Cardiac muscle cell (in vitro differentiated cells and primary cell): Measurements from ENCODE around the gene MAVS. TPM values are rescaled to one million over a fixed set of nuclear protein-coding genes. Genes with fewer than 3 reads are reported as not detected.

Experiments used
- DNase-seq, 2 donors: peaks; one replicate each; pipeline versions ENCODE4 v3.0.0 to v3.0.0-alpha.2; 2010 to 2017; ENCODE audit warnings: low read depth in 1 of 2, low spot score in 1 of 2
- H3K27ac ChIP-seq: fragments of 200-600 bp; sonication (generic); 2 replicates; pipeline ENCODE4 v1.5.1; 2016
- H3K27me3 ChIP-seq: fragments of 200-600 bp; sonication (generic); 2 replicates; pipeline ENCODE4 v1.6.0; 2016; ENCODE audit warnings: control low read depth
- H3K36me3 ChIP-seq: fragments of 200-600 bp; sonication (generic); 2 replicates; pipeline ENCODE4 v1.5.1; 2016; ENCODE audit warnings: control low read depth
- H3K4me1 ChIP-seq: fragments of 200-600 bp; sonication (generic); 2 replicates; pipeline ENCODE4 v1.8.1; 2017; ENCODE audit warnings: low read depth, mild to moderate bottlenecking, mixed run types
- H3K4me3 ChIP-seq: fragments of 200-600 bp; sonication (generic); 2 replicates; pipeline ENCODE4 v1.5.1; 2016; ENCODE audit warnings: mild to moderate bottlenecking
- H3K9me3 ChIP-seq: fragments of 200-600 bp; sonication (generic); 2 replicates; pipeline ENCODE4 v1.5.1; 2017; ENCODE audit warnings: low read depth, mild to moderate bottlenecking, control low read depth
- polyA plus RNA-seq: library from polyadenylated mRNA; unstranded; fragments of >200 nt; fragmentation: Nextera tagmentation; extraction: Ambion mirVana; gene quantifications from 2 replicates; pipeline ENCODE4 v1.2.1, GENCODE V29; 2016
- total RNA-seq: library from RNA; depleted of rRNA; stranded (reverse); fragments of >200 nt; gene quantifications from 2 replicates; pipeline ENCODE4 v1.2.3, GENCODE V29; 2016
- TF ChIP-seq, protein P1 (sequence below): IDR thresholded peaks from 2 replicates; pipeline ENCODE4 v1.5.1; 2012; ENCODE audit warnings: low read depth, mild to moderate bottlenecking, low read length

The MAVS gene
- total and polyA plus RNA-seq, 2 experiments from 2014 or later: 15.0 to 40.9 TPM

DNA sequence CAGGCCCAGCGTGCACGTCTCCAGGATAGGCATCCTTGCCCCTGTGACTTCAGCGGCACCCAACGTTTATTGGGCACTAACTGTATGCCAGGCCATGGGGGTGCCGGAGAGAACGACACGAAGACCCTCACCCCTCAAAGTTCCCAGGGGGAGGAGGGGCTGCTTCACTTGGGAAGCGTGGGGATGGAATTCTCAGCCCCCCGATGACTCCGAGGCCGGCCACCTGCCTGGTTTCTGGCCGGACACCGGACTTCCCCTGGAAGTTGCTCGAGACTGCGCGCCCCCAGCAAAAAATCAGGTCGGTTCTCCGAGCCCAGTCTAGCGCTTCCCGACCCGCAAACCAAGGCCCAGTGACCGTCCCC, 275 bp upstream of the MAVS start:
- H3K27me3 ChIP-seq: no peaks in the 10 kb centered on the region
- peaks cover 4% of the 10 kb centered on the region for H3K4me1 ChIP-seq
- no peak for DNase-seq
- TF ChIP-seq, protein P1, sequence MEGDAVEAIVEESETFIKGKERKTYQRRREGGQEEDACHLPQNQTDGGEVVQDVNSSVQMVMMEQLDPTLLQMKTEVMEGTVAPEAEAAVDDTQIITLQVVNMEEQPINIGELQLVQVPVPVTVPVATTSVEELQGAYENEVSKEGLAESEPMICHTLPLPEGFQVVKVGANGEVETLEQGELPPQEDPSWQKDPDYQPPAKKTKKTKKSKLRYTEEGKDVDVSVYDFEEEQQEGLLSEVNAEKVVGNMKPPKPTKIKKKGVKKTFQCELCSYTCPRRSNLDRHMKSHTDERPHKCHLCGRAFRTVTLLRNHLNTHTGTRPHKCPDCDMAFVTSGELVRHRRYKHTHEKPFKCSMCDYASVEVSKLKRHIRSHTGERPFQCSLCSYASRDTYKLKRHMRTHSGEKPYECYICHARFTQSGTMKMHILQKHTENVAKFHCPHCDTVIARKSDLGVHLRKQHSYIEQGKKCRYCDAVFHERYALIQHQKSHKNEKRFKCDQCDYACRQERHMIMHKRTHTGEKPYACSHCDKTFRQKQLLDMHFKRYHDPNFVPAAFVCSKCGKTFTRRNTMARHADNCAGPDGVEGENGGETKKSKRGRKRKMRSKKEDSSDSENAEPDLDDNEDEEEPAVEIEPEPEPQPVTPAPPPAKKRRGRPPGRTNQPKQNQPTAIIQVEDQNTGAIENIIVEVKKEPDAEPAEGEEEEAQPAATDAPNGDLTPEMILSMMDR: no peak
- H3K4me3 ChIP-seq: peak overlapping the region; percentile 65
- H3K36me3 ChIP-seq: no peaks in the 10 kb centered on the region
- H3K9me3 ChIP-seq: no peaks in the 10 kb centered on the region
- peak overlapping the region; percentile 81 for H3K27ac ChIP-seq

DNA sequence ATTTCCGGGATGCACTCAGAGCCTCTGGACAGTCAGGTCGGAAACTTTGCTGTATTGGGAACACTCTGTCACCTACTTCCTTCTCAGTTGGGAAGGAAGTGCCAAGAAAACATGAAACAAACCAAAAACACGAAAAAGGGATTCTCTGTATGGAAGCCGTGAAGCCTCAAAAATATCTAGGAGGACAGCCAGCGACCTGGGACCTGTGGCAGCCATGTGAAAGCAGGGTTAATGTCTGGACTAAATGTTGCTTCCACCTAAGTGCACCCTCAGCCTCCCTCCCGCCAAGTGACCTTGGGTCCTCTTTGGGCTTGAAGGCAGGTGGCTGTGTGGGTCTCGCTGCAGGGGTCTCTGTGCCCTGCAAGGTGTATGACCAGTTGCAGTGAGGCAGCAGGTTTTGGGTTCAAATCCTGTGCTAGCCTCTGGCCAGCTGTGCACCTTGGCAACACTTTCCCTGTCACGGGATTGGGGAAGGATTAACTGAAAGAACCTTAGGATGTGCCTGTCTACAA, 851 bp downstream of the MAVS start:
- Histone ChIP-seq H3K9me3 (no peaks in the 10 kb centered on the region), H3K27me3 (no peaks in the 10 kb centered on the region), H3K27ac (peak overlapping the region; percentile 84), H3K4me1 (peaks cover 4% of the 10 kb centered on the region), H3K4me3 (peak overlapping the region; percentile 65), H3K36me3 (no peaks in the 10 kb centered on the region)
- TF ChIP-seq, protein P1: no peak
- DNase-seq: no peak

DNA sequence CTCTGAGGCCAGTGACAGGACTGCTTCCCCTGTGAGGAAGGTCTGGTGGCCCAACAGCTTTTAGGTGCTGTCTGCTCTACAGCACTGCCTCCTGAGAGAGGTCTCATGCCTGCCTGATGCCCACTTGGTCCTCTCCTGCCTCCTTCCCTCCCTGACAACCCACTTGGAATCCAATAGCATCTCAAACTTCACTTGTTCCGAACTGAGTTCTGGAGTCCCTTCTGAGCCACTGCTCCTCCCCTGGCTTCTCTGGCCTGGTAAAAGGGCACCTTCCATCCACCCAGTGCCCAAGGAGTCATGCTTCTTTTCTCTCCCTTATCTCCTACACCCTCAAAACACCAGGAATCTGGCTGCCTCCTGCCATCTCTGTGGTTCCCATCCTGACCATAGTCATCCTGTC, 1.9 kb downstream of the MAVS start:
- no peak overlapping the region for H3K27ac ChIP-seq
- no peak for DNase-seq
- H3K4me3 ChIP-seq: no peak overlapping the region
- no peaks in the 10 kb centered on the region for H3K27me3 ChIP-seq
- no peaks in the 10 kb centered on the region for H3K36me3 ChIP-seq
- H3K4me1 ChIP-seq: peaks cover 4% of the 10 kb centered on the region
- no peaks in the 10 kb centered on the region for H3K9me3 ChIP-seq
- TF ChIP-seq, protein P1: no peak

DNA sequence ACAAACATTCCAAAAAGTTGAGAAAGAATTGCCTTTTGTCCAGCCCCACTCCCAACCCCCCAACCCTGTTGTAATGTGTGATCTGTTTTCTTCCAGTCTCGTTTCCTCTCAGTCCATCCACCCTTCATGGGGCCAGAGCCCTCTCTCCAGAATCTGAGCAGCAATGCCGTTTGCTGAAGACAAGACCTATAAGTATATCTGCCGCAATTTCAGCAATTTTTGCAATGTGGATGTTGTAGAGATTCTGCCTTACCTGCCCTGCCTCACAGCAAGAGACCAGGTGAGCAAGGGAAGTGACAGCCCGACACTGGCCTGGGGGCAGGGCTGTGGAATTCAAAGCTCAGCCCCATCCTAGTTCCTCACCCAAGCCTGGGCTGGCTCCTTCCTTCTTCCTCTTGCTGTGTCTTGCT, 7.8 kb downstream of the MAVS start:
- Histone ChIP-seq H3K4me3 (no peak overlapping the region), H3K27me3 (no peaks in the 10 kb centered on the region), H3K36me3 (peaks cover 8% of the 10 kb centered on the region), H3K9me3 (no peaks in the 10 kb centered on the region), H3K4me1 (no peaks in the 10 kb centered on the region), H3K27ac (no peak overlapping the region)
- no peak for DNase-seq
- TF ChIP-seq, protein P1: no peak

DNA sequence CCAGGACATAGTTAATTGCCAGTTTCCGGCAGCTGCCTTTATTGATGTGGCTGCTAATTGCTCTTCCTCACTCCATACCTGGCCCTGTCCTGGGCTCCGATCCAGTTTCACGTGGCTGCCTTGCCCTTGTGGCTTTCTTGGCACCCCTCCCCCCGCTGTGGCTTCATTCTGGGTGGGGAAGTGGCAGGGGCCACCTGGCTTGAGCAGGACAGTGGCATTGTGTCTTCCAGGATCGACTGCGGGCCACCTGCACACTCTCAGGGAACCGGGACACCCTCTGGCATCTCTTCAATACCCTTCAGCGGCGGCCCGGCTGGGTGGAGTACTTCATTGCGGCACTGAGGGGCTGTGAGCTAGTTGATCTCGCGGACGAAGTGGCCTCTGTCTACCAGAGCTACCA, 10.8 kb downstream of the MAVS start:
- Histone ChIP-seq H3K36me3 (peaks cover 19% of the 10 kb centered on the region), H3K27ac (no peak overlapping the region), H3K4me1 (no peaks in the 10 kb centered on the region), H3K27me3 (no peaks in the 10 kb centered on the region), H3K4me3 (no peak overlapping the region), H3K9me3 (no peaks in the 10 kb centered on the region)
- TF ChIP-seq, protein P1: no peak
- DNase-seq: no peak

DNA sequence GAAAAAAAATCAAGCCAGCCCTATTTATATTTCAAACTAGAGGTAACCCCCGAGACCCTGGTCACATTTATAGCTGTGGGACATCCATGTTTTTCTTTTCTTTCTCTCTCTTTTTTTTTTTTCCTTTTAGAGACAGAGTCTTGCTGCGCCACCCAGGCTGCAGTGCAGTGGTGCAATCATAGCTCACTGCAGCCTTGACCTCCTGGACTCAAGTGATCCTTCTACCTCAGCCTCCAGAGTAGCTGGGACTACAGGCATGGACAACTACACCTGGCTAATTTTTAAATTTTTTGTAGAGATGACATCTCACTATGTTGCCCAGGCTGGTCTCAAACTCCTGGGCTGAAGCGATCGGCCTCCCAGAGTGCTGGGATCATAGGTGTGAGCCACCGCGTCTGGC, 12.1 kb downstream of the MAVS start:
- no peak overlapping the region for H3K27ac ChIP-seq
- no peaks in the 10 kb centered on the region for H3K9me3 ChIP-seq
- no peaks in the 10 kb centered on the region for H3K4me1 ChIP-seq
- TF ChIP-seq, protein P1: no peak
- H3K4me3 ChIP-seq: no peak overlapping the region
- no peaks in the 10 kb centered on the region for H3K27me3 ChIP-seq
- peaks cover 32% of the 10 kb centered on the region for H3K36me3 ChIP-seq
- DNase-seq: no peak
